HTERT RPE-1 (cell line): ENCODE data around the gene FGFRL1.

ENCODE experiments used
- in situ Hi-C: fragments of 300-500 bp; cut with MboI; formaldehyde crosslinking; loops from 4 replicates; pipeline ENCODE4 v1.14.3; 2020; ENCODE audit warnings: low sequenced_read_pairs

Gene FGFRL1, protein sequence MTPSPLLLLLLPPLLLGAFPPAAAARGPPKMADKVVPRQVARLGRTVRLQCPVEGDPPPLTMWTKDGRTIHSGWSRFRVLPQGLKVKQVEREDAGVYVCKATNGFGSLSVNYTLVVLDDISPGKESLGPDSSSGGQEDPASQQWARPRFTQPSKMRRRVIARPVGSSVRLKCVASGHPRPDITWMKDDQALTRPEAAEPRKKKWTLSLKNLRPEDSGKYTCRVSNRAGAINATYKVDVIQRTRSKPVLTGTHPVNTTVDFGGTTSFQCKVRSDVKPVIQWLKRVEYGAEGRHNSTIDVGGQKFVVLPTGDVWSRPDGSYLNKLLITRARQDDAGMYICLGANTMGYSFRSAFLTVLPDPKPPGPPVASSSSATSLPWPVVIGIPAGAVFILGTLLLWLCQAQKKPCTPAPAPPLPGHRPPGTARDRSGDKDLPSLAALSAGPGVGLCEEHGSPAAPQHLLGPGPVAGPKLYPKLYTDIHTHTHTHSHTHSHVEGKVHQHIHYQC

DNA sequence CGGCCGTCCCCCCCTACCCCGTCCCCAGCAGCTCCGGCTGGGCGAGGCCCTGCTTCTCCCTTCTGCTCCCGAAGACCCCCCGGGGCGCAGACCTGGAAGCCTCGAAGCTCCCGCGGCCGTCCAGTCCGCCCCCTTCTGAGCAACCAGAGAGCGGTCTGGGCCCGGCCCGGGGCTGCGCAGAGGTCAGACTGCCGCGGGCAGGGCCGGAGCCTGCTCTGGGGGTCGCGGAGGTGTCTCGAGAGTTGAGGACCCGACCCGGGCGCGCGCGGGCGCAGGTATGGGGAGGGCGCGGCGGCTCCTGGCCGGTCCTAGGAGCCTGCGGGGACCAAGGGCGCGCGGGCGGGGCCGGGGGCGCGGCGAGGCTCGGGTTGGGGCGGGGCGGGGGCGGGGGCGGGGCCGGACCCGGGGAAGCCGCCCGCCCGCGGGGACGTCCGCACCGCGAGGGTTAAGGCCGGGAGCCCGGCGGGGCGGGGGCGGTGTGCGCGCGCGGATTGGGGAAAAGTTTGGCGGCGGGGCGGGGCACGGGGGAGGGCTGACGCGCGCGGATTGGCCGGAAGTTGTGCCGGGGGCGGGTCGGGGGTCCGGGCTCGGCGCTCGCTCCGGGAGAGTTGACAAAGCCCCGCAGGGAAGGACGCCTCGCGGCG lies at the start of gene FGFRL1:
Gene FGFRL1 (plus strand): TSS at position 605 of the 644 bp plus-strand sequence. CDS start 860 bp downstream, outside the sequence.
- in situ Hi-C loops, result no loop called here

DNA sequence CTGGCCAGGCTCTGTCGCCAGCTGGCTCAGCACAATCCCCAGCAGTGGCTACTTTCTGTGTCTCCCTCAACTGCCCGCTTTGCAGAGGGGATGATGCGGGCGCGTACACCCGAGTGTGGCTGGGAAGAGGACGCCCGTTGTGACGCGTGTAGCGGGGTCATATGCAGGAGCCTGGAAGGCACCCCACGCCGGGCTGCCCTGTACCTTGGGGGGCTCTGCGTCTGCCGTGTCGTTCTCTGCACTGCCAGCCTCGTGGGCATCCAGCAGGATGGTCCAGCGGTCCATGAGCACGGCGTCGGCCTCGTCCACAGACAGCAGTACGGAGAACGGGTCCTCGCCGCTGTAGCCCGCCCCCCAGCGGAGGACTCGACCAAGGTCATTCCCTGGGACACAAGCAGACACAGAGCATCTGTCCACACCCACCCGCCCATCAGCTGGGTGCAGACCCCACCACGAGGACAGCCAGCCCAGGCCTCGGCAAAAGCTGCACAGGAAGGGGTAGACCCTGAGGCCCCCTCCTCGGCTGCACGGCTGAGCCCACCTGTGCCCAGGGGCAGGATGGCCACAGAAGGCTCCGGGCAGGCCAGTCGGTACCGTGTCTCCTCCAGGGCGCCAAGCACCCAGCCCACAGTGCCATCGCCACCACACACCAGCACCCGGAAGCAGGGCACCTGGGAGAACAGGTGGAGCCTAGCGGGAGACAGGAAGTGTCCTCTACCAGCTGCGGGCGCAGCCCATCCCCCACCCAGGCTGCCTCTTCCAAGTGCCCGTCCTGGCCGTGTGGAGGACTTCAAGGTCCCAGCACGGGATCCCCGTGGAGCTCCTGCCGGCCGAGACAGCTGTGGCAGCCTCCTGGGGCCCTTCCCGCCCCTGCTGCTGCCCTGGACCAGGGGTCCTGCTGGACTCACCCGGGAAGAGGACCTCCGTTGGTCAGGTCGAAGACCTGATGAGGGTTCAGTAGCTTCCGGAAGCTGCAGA lies 48.9 kb upstream of the FGFRL1 start:
- in situ Hi-C loops, result no loop called here

DNA sequence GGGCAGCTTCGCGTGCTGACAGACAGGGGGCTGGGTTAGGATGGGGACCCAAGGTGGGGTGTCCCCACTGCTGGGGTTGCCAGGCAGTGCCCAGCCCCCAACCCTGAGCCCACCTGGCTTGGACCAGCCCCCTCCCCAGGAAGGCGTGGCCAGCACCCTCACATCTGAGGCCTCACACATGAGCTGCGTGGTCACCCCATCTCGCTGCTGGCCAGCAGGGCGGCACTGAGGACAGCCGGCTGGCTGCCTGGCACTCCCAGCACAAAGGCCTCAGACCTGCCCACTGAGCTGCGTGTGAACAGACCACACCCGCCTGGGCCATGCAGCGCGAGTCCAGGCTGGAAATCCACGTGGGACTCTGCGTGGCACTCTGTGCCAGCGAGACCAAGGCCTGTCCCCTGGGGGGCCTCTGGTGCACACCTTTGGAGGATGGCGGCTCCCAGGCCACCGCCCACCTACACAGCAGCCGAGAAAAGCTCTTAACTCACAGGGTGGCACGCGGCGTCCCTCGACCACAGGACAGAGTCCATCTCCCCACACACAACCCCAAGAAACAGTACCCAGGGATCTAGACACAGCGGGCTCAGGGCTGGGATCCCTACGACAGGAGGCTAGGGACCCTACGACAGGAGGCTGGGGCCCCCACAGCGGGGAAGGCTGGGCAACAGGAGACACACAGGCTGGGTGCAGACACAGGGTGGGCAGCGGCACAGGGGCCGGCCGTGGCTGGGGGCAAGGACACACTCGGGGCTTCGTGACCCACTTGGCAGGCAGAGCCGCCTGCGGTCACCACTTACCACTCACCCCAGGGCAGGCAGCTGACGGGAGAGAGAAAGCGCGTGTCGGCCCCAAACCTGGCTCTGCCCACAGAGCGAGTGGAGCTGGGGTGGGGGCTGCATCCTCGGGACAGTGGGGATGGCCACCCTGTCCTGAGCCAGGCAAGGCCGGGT lies 47.9 kb upstream of the FGFRL1 start:
- in situ Hi-C loops, result no loop called here

DNA sequence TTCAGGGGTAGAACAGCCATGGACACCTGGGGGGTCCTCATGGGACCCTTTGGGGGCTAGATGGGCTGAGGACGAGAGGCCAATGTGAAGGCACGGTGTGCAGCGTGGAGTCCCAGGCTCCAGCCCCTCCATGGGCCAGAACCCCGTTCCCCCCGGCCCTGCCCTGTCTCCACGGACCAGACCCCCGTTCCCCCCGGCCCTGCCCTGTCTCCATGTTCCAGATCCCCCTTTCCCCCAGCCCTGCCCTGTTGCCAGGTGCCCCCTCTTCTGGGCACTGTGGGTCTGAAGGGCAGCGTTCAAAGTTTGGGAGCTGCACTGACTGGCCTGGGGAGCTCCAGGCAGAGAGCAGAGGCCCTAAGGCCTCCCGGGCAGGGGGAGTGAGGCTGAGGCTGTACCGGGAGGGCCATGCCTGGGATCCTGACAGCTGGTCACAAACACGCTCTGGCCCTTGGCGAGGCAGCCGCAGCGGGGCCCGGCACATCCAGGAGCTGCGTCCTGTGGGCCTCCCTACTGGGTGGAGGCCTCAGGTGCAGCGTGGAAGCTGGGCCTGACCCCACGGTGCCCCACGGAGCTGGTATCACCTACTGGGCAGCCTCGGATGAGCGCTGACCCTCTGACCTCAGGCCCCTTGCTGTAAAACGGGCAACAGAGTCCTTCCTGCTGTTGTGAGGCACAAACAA lies 46.9 kb upstream of the FGFRL1 start:
- in situ Hi-C loops, result no loop called here

DNA sequence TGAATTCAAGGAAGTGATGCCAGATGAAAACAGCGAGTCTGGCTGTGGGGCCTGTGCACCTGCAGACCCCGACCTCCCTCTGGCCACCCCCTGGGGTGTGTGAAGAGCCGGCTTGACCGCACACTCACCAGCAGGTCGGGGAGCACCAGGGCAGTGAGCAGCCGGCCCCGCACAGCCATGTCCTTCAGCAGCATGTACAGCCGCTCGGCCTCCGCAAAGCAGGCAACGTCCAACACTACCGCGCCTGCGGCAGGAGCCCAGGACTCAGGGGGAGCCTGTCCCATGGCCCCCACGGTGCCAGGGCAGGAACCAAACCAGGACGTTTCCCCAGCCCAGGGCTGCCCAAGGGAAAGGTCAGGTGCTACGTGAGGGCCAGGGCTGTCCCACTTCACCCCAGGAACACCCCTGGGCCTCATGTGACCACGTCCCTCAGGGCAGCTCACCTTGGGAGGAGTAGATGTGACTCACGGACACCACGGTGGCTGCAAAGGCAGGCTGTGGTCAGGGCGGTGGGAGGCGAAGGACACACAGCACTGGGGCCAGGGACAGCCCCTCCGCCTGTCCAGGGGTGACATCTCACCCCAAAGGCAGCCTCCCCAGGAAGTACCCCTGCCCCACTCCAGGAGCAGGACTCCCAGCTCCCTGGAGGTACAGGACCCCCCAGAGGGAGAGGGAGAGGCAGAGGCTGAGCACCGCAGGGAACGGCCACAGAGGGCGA lies 46.2 kb upstream of the FGFRL1 start:
- in situ Hi-C loops, result no loop called here

DNA sequence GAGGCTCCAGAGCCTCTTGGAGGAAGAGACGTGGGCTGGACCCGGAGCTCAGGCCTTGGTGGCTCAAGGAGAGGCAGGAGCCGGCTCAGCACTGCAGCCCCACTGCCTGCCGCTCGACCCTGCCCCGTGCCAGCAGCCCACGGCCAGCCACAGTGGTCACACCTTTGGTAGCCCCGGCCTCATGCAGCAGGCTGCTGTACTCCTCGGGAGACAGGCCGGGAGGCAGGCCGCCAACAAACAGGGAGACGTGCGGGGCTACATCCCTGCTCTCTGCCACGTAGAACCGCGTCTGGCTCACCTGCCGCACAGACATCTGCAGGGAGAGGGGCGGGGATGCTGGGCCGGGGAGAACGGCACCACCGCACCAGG lies 45.7 kb upstream of the FGFRL1 start:
- in situ Hi-C loops, result no loop called here

DNA sequence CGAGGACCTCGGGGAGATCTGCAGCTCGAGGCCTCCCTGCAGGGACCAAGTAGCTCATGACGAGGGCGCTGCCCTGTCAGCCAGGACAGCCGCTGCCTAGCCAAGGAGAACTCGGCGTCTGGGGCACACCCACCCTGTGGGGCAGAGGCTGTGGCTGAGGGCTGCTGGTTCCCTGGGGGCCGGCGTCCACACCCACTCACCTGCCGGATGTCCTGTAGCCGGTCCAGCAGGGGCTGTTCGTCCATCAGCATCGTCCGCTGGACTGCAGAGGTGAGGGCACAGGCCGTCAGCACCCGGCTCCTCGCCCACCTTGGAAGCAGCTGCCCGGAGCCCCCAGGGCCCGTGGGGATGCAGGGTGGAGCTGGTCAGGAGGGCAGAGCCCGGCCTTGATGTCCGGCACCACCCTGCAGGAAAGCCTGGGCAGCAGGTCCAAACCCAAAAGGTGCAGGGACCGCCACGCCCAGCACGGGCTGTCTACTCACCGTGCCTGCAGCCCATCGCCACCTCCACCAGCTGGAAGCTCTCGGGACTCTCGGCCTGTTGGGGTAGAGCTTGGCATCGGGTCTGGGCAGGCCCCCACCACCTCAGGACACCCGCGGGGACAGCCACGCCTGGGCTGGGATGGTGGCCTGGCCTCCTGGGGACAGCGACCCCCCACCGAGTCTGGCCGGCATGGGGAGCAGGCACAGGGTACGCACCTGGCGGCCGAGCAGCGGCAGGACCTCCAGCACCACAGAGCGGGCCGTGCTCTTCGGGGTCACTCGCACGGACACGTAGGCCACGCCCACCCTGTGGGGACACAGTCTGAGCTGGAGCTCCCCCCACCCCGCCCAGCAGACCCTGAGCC lies 44.9 kb upstream of the FGFRL1 start:
- in situ Hi-C loops, result no loop called here

DNA sequence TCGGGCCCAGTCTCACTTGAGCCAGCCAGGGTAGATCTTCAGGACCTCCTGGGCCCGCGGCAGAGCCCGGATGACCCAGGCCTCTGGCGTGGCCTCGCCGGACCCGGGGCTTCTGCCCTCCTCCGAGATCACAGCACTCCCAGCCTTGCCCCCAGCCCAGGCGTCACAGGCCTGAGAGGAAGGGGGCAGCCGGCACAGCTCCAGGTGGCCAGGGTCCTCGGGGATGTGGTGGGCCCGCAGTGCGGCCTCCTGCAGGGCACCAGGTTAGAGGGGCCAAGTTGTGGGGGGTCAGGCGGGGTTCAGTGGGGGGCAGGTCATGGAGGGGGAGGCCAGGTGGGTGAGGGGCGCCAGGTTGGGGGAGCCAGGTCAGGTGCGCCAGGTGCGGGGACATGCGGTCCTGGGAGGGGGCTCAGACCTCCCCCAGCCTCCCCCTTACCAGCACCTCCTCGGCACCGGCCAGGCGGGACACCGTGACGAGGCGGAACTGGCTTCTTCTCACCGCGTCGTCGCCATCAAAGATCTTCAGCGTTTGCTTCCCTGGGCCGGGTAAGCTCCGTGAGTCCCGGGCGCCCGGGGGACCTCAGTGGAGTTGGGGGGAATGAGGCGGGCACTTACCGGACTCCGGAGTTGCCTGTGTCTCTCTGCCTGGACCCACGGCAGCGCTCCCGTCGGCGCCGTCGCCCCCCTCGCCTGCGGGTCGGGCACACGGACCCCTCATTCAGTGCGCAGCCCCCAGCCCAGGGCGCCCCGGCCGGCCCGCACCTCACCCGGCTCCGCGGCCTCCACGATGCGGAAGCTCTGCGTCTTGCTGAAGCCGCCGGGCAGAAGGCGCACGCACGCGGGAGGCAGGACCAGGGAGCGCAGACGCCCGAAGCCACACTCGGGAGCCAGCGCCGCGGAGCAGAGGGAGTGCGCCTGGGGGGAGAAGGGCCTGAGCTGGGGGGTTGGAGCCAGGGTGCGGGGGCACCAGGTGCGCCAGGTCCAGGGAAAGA lies 44.0 kb upstream of the FGFRL1 start:
- in situ Hi-C loops, result no loop called here

DNA sequence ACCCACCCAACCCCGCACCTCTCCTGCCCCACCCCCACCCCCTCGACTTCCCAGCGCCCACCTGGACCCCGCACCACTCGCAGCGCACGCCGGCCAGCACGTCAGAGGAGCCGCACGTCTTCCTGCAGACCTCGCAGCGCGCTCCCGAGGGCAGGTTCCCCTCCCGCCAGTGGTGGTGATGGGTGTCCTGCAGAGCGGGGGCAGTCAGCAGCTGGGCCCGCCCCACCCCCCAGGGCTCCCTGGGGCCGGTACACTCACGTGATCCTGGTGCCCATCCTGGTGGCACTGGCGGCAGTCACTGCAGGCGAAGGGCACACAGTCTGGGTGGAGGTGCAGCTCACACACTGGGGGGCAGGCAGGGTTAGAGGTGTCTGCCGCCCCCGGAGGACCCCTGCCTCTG lies 43.2 kb upstream of the FGFRL1 start:
- in situ Hi-C loops, result no loop called here

DNA sequence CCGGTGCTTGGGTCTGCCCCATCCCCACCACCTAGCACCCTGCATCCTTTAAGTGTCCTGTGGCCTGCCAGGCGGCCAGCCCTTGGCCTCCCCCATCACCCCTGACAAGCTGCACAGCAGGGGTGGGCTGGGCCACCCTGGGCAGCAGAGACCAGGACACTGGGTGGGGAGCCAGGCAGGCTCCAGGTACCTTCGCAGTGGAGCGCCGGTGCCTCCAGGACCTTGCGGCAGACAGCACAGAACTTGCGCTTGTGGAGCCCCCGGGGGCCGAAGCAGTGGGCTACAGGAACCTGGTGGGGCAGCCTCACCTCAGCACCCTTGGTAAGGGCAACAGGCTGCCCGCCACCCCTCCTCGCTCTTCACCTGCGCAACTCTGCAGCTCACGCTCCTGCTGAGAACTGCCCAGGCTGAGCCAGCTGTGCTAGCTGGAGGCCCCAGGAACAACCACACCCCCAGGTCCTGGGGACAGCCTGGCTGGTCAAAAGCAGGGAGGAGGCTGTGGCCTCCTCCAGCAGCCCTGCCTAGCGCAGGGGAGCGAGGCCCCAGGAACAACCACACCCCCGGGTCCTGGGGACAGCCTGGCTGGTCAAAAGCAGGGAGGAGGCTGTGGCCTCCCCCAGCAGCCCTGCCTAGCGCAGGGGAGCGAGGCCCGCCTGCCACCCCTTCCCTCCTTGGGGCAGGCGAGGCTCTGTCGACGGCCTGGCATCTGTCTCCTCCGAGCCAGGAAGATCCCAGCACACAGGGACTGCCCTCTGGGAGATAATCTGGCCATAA lies 42.6 kb upstream of the FGFRL1 start:
- in situ Hi-C loops, result no loop called here

DNA sequence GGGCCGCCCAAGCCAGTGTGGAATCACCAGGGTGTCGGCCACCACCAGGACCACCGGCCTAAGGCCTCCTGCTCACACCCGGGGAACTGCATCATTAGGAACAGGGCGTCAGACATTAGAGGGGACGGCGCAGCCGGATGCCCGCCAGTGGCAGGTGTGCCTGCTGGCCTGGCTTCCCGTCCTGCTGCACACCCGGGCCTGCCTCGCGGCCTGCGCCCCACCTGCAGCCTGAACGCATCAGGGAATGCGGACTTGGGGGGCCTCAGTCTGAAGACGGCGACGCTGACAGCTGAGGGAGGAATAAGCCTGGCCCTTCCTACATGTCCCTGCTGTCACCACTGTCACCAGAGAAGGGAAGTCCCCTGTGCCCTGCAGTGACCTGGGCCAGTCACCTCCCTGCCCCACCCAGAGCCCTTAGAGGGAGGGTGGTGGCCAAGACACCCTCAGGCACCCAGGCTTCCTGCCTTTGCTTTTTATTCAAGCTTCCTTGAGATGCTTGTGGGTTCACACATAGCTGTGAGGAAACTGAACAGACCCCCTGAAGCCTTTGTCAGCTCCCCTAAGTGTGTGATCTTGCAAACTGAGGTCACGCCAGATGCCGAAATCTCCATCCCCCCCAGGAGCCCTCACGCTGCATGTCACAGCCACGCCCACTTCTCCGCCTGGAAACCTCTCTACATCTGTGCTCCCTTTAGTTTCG lies 41.2 kb upstream of the FGFRL1 start:
- in situ Hi-C loops, result no loop called here

DNA sequence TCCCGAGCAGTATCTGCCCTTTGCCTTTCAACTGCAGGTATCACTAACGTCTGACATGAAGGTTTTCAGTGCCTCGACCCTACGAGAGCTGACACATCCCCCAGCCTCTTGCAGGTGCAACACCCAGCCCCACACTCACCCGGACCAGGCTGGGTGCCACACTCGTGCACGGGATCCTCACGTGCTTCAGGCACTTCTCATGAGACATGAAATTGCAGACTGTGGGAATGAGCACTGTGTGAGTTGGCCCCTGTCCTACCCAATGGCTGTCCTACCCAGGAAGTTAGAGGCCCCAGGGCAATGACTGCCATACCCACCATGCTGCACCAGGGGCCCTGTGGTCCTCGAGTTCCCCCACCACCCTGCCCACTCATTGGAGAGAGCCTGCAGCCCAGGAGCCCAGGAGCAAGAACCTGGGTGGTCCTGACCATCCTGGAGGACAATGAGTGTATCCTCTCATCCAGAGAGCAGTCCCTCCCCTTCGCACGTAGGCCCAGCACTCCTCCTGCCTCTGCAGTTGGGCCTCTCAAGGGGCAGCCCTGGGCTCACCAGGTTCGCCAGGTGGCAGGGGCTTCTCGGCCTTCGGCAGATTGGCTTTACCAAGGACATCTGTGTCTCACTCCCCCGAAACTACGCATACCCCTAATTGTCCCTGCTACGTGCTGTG lies 40.4 kb upstream of the FGFRL1 start:
- in situ Hi-C loops, result no loop called here

DNA sequence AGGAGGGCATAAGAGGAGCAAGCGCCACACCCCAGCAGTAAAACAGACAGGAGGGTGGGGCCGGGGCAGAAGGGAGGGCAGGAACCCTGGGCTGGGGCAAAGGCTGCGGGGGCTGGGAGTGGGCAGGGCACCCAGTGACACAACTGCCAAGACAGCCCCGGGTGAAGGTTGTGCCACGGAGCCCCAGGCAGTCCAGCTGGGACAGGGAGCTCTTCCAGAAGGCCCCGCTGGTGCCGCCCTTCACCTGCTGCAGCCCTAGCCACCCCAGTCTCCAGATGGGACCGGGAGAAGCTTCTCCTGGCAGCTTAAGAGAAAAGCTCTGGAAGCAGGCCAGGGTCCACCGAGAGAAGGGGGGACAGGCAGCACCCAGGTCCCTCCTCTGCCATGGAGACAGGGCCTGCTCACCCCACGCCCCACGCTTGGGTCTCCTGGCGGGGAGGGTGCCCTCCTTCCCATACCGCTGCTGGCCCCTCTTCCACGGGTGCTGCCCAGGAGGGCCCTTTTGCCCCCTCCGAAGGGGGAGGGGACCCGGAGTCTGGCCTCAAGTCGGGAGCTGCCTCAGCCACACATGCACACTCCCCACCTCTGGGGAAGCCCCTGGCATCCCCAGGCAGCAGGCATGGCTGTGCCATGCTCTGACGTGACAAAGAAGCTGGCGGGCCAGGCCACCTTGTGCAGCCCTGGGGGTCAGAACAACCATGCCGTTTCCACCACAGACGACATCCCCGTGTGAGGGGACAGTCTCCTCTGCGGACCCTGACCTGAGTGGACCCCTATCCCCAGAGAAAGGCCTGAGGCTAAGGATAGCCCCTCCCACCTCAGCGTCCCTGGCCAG lies 39.5 kb upstream of the FGFRL1 start:
- in situ Hi-C loops, result no loop called here
